GM23248 (cell line): ENCODE data around the gene LCLAT1.

Experiments
- EZH2 ChIP-seq: fragments of 200-600 bp; sonication (generic); IDR thresholded peaks from 2 replicates; pipeline ENCODE4 v1.6.1; 2018; ENCODE audit warnings: antibody characterized with exemption, mild to moderate bottlenecking; ENCODE audit not compliant: insufficient read depth, poor library complexity, severe bottlenecking
- EZH2phosphoT487 ChIP-seq: fragments of 200-600 bp; sonication (generic); IDR thresholded peaks from 2 replicates; pipeline ENCODE4 v1.6.1; 2018; ENCODE audit warnings: antibody characterized with exemption, moderate library complexity, mild to moderate bottlenecking, low read depth; ENCODE audit not compliant: insufficient read depth

GRCh38 chr2:30645745-30646119 is 198.7 kb downstream of the LCLAT1 start:
- TF ChIP-seq EZH2 (no peak), EZH2phosphoT487 (no peak)
